Right renal cortex interstitium (tissue), 3 donors: ENCODE results near the gene ATXN1. TPM values are rescaled to one million over a fixed set of nuclear protein-coding genes. Genes with fewer than 3 reads are reported as not detected.

Experiments used
- DNase-seq, 3 donors: peaks; one replicate each; pipeline ENCODE4 v3.0.0-alpha.2; 2013; ENCODE audit warnings: low read depth in 3 of 3, low spot score in 2 of 3
- polyA plus RNA-seq, 3 donors: library from polyadenylated mRNA; unstranded; fragments of 120-200 nt; gene quantifications; one replicate each; pipeline ENCODE4 v1.2.1, GENCODE V29; 2013; ENCODE audit not compliant: insufficient read length in 3 of 3

ATXN1 gene
- polyA plus RNA-seq, 3 donors, result 17.5 to 19.4 (median 19.4) TPM

GRCh38 chr6:16762550-16763477, 1.6 kb upstream of the ATXN1 start:
- DNase-seq, result no peak

- DNase-seq, result no peak
These were observed 949 bp upstream of the ATXN1 start for GRCh38 chr6:16762268-16762549.

GRCh38 chr6:16761471-16762267, 409 bp upstream of the ATXN1 start:
- DNase-seq, result peak in 1 of 3 donors; percentile 59

GRCh38 chr6:16759646-16760515, 1.4 kb downstream of the ATXN1 start:
- DNase-seq, result peak in 1 of 3 donors; percentile 71

GRCh38 chr6:16759181-16759645, 2.0 kb downstream of the ATXN1 start:
- no peak for DNase-seq

GRCh38 chr6:16758163-16758975, 2.9 kb downstream of the ATXN1 start:
- DNase-seq, result no peak

GRCh38 chr6:16757332-16757731, 3.9 kb downstream of the ATXN1 start:
- no peak for DNase-seq

- DNase-seq, result no peak
These were observed 4.5 kb downstream of the ATXN1 start for GRCh38 chr6:16756660-16757255.

- no peak for DNase-seq
These were observed 5.7 kb downstream of the ATXN1 start for GRCh38 chr6:16755544-16755943.

GRCh38 chr6:16754876-16755275, 6.4 kb downstream of the ATXN1 start:
- no peak for DNase-seq

- no peak for DNase-seq
These were observed 7.0 kb downstream of the ATXN1 start for GRCh38 chr6:16754274-16754673.

- no peak for DNase-seq
These were observed 7.9 kb downstream of the ATXN1 start for GRCh38 chr6:16753341-16753740.

GRCh38 chr6:16752206-16752866, 8.9 kb downstream of the ATXN1 start:
- DNase-seq, result no peak

GRCh38 chr6:16751251-16751946, 9.9 kb downstream of the ATXN1 start:
- no peak for DNase-seq

GRCh38 chr6:16750566-16750965, 10.7 kb downstream of the ATXN1 start:
- DNase-seq, result no peak

GRCh38 chr6:16749516-16750485, 11.5 kb downstream of the ATXN1 start:
- DNase-seq, result no peak

GRCh38 chr6:16748025-16748319, 13.3 kb downstream of the ATXN1 start:
- no peak for DNase-seq
